HepG2 (cell line): ENCODE results near the gene SMLR1. TPM values are rescaled to one million over a fixed set of nuclear protein-coding genes. Genes with fewer than 3 reads are reported as not detected.
A peak's percentile ranks its signal among the peaks of the same experiment; 100 is the strongest.

ENCODE experiments used
- CBFB ChIP-seq: sonication (generic); formaldehyde crosslinking; IDR thresholded peaks from 2 replicates; pipeline ENCODE4 v1.4.0; 2020; ENCODE audit warnings: missing genetic modification reagents
- DBP ChIP-seq: sonication (generic); formaldehyde crosslinking; IDR thresholded peaks from 2 replicates; pipeline ENCODE4 v1.4.0; 2020; ENCODE audit warnings: missing genetic modification reagents; ENCODE audit errors: not compliant biosample characterization
- FOXA3 ChIP-seq: IDR thresholded peaks from 2 replicates; pipeline ENCODE4 v1.6.1; 2016; ENCODE audit warnings: missing genetic modification reagents, missing compliant biosample characterization
- GABPA ChIP-seq, 2 experiments: IDR thresholded peaks; 2 replicates each; pipeline ENCODE4 v1.6.1; 2011 to 2016; ENCODE audit warnings: low read depth in 2 of 2, low read length in 1 of 2, missing biosample characterization in 1 of 2, missing genetic modification characterization in 1 of 2
- GPN1 ChIP-seq: sonication (generic); formaldehyde crosslinking; IDR thresholded peaks from 2 replicates; pipeline ENCODE4 v1.5.1; 2020; ENCODE audit warnings: missing genetic modification reagents, borderline replicate concordance
- IRF1 ChIP-seq: sonication (generic); formaldehyde crosslinking; IDR thresholded peaks from 2 replicates; pipeline ENCODE4 v1.4.0; 2020; ENCODE audit warnings: low read depth, mild to moderate bottlenecking, missing genetic modification reagents
- MAFG ChIP-seq: sonication (generic); formaldehyde crosslinking; IDR thresholded peaks from 2 replicates; pipeline ENCODE4 v1.5.1; 2020; ENCODE audit warnings: mild to moderate bottlenecking, missing genetic modification reagents
- POLR2G ChIP-seq: fragments of 200-400 bp; formaldehyde crosslinking; IDR thresholded peaks from 2 replicates; pipeline ENCODE4 v1.6.1; 2018; ENCODE audit warnings: mild to moderate bottlenecking, low read depth, low read length, moderate library complexity
- SALL1 ChIP-seq: sonication (generic); formaldehyde crosslinking; IDR thresholded peaks from 2 replicates; pipeline ENCODE4 v1.8.0; 2022; ENCODE audit warnings: mild to moderate bottlenecking, missing genetic modification reagents
- THRA ChIP-seq: sonication (generic); formaldehyde crosslinking; IDR thresholded peaks from 2 replicates; pipeline ENCODE4 v1.4.0; 2020; ENCODE audit warnings: missing genetic modification reagents, borderline replicate concordance
- ZFP41 ChIP-seq: sonication (generic); formaldehyde crosslinking; IDR thresholded peaks from 2 replicates; pipeline ENCODE4 v1.4.0; 2020; ENCODE audit warnings: mild to moderate bottlenecking, missing genetic modification reagents, borderline replicate concordance
- ZNF224 ChIP-seq: sonication (generic); formaldehyde crosslinking; IDR thresholded peaks from 2 replicates; pipeline ENCODE4 v1.5.0; 2020; ENCODE audit warnings: mild to moderate bottlenecking, missing genetic modification reagents
- ZNF577 ChIP-seq: sonication (generic); formaldehyde crosslinking; IDR thresholded peaks from 2 replicates; pipeline ENCODE4 v1.4.0; 2020; ENCODE audit warnings: mild to moderate bottlenecking, low read depth, missing genetic modification reagents, borderline replicate concordance
- ZNF777 ChIP-seq: sonication (generic); formaldehyde crosslinking; IDR thresholded peaks from 2 replicates; pipeline ENCODE4 v1.4.0; 2020; ENCODE audit warnings: missing genetic modification reagents
- ZZZ3 ChIP-seq: sonication (generic); formaldehyde crosslinking; IDR thresholded peaks from 2 replicates; pipeline ENCODE4 v1.4.0; 2020; ENCODE audit warnings: missing genetic modification reagents, mild to moderate bottlenecking, borderline replicate concordance
- polyA plus RNA-seq, 8 experiments: library from polyadenylated mRNA; depleted of rRNA in 3 of 8; stranded (reverse) in 7 of 8; unstranded in 1 of 8; fragments of >200 nt; fragmentation: Illumina TruSeq in 4 of 8; extraction: Trizol in 4 of 8; gene quantifications; 2 replicates each; pipeline versions ENCODE4 v1.2.1 to v1.2.3, GENCODE V29; 2011 to 2016; ENCODE audit warnings: low read depth in 4 of 8, missing spikeins in 1 of 8, mixed read lengths in 1 of 8; ENCODE audit not compliant: insufficient read depth in 1 of 8
- total RNA-seq, 5 experiments: library from RNA; depleted of rRNA; stranded (reverse); fragments of >200 nt; fragmentation: Illumina TruSeq; extraction: Trizol; gene quantifications; 2 replicates each; pipeline ENCODE4 v1.2.3, GENCODE V29; 2016; ENCODE audit warnings: low read depth in 1 of 5
- TF ChIP-seq, protein P1 (sequence below): sonication (generic); formaldehyde crosslinking; IDR thresholded peaks from 2 replicates; pipeline ENCODE4 v1.4.0; 2020; ENCODE audit warnings: mild to moderate bottlenecking, missing genetic modification reagents, borderline replicate concordance
- TF ChIP-seq, protein P2 (sequence below): sonication (generic); formaldehyde crosslinking; IDR thresholded peaks from 2 replicates; pipeline ENCODE4 v1.4.0; 2020; ENCODE audit warnings: missing genetic modification reagents
- TF ChIP-seq, protein P3 (sequence below): sonication (generic); formaldehyde crosslinking; IDR thresholded peaks from 2 replicates; pipeline ENCODE4 v1.5.1; 2020; ENCODE audit warnings: mild to moderate bottlenecking, missing genetic modification reagents, moderate library complexity
- TF ChIP-seq, protein P4 (sequence below): sonication (generic); formaldehyde crosslinking; conservative IDR thresholded peaks from 2 replicates; pipeline ENCODE4 v1.8.0; 2022; ENCODE audit warnings: low read depth, missing genetic modification reagents

Gene SMLR1
- total and polyA plus RNA-seq, 2 of the 13 experiments (the other 11 are each of a cell fraction or from before 2014, with no cell fraction given), result 41.8 to 104 TPM

- TF ChIP-seq ZFP41 (CRISPR knock-in tag) (no peak), DBP (no peak), THRA (CRISPR knock-in tag) (peak; percentile 91), CBFB (CRISPR knock-in tag) (peak; percentile 59), IRF1 (CRISPR knock-in tag) (no peak), GPN1 (CRISPR knock-in tag) (no peak), SALL1 (peak; percentile 90; the same call in 1 of the 2 replicates), ZNF224 (no peak), FOXA3 (peak; percentile 99), POLR2G (no peak), GABPA (IDR thresholded peaks at IDR 0.05; ENCODE audit: low read depth, low read length) (no peak), GABPA (CRISPR knock-in tag; IDR thresholded peaks at IDR 0.05; ENCODE audit: low read depth) (peak; percentile 45; the same call in 1 of the 2 replicates), ZNF577 (no peak), MAFG (CRISPR knock-in tag) (no peak), ZZZ3 (CRISPR knock-in tag) (no peak), ZNF777 (no peak)
- TF ChIP-seq, protein P1, sequence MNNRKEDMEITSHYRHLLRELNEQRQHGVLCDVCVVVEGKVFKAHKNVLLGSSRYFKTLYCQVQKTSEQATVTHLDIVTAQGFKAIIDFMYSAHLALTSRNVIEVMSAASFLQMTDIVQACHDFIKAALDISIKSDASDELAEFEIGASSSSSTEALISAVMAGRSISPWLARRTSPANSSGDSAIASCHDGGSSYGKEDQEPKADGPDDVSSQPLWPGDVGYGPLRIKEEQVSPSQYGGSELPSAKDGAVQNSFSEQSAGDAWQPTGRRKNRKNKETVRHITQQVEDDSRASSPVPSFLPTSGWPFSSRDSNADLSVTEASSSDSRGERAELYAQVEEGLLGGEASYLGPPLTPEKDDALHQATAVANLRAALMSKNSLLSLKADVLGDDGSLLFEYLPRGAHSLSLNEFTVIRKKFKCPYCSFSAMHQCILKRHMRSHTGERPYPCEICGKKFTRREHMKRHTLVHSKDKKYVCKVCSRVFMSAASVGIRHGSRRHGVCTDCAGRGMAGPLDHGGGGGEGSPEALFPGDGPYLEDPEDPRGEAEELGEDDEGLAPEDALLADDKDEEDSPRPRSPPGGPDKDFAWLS, result 0 out of 2 replicates have a peak, but pooled peaks have one; percentile 84
- TF ChIP-seq, protein P2, sequence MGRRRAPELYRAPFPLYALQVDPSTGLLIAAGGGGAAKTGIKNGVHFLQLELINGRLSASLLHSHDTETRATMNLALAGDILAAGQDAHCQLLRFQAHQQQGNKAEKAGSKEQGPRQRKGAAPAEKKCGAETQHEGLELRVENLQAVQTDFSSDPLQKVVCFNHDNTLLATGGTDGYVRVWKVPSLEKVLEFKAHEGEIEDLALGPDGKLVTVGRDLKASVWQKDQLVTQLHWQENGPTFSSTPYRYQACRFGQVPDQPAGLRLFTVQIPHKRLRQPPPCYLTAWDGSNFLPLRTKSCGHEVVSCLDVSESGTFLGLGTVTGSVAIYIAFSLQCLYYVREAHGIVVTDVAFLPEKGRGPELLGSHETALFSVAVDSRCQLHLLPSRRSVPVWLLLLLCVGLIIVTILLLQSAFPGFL, result no peak
- TF ChIP-seq, protein P3, sequence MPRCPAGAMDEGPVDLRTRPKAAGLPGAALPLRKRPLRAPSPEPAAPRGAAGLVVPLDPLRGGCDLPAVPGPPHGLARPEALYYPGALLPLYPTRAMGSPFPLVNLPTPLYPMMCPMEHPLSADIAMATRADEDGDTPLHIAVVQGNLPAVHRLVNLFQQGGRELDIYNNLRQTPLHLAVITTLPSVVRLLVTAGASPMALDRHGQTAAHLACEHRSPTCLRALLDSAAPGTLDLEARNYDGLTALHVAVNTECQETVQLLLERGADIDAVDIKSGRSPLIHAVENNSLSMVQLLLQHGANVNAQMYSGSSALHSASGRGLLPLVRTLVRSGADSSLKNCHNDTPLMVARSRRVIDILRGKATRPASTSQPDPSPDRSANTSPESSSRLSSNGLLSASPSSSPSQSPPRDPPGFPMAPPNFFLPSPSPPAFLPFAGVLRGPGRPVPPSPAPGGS (CRISPR knock-in tag), result no peak
- TF ChIP-seq, protein P4, sequence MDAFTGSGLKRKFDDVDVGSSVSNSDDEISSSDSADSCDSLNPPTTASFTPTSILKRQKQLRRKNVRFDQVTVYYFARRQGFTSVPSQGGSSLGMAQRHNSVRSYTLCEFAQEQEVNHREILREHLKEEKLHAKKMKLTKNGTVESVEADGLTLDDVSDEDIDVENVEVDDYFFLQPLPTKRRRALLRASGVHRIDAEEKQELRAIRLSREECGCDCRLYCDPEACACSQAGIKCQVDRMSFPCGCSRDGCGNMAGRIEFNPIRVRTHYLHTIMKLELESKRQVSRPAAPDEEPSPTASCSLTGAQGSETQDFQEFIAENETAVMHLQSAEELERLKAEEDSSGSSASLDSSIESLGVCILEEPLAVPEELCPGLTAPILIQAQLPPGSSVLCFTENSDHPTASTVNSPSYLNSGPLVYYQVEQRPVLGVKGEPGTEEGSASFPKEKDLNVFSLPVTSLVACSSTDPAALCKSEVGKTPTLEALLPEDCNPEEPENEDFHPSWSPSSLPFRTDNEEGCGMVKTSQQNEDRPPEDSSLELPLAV (CRISPR knock-in tag), result no peak
Observed at GRCh38 chr6:130815200-130816071, 11.8 kb upstream of the SMLR1 start (continued).
